Loucy (cell line): Measurements from ENCODE around the gene HS6ST3.

Experiments used
- H2AFZ ChIP-seq: fragments of 200-600 bp; sonication (generic); 2 replicates; pipeline ENCODE4 v1.6.0; 2016; ENCODE audit warnings: antibody characterized with exemption, mild to moderate bottlenecking, low read length, moderate library complexity
- H3F3A ChIP-seq: fragments of 200-600 bp; 2 replicates; pipeline ENCODE4 v1.6.0; 2016; ENCODE audit warnings: antibody characterized with exemption, low read depth, mild to moderate bottlenecking
- H3K27me3 ChIP-seq: fragments of 200-600 bp; sonication (generic); 2 replicates; pipeline ENCODE4 v1.6.1; 2014; ENCODE audit warnings: low read length, mild to moderate bottlenecking; ENCODE audit not compliant: insufficient read depth, poor library complexity, severe bottlenecking
- H3K36me3 ChIP-seq: fragments of 200-600 bp; sonication (generic); 2 replicates; pipeline ENCODE4 v1.6.1; 2016; ENCODE audit warnings: low read length; ENCODE audit not compliant: insufficient read depth
- H3K4me1 ChIP-seq: fragments of 200-600 bp; sonication (generic); 2 replicates; pipeline ENCODE4 v1.5.1; 2014; ENCODE audit warnings: low read length, mild to moderate bottlenecking; ENCODE audit not compliant: insufficient read depth, poor library complexity, severe bottlenecking
- H3K4me2 ChIP-seq: fragments of 200-600 bp; sonication (generic); 2 replicates; pipeline ENCODE4 v1.6.0; 2014; ENCODE audit warnings: antibody characterized with exemption, low read length, low read depth, mild to moderate bottlenecking; ENCODE audit not compliant: poor library complexity, severe bottlenecking
- H3K4me3 ChIP-seq: fragments of 200-600 bp; sonication (generic); 2 replicates; pipeline ENCODE4 v1.5.1; 2014; ENCODE audit warnings: low read length, mild to moderate bottlenecking, mixed read lengths; ENCODE audit not compliant: poor library complexity, severe bottlenecking
- H3K79me2 ChIP-seq: fragments of 200-600 bp; sonication (generic); 2 replicates; pipeline ENCODE4 v1.6.1; 2014; ENCODE audit warnings: low read length; ENCODE audit not compliant: insufficient read depth
- H3K9ac ChIP-seq: fragments of 200-600 bp; sonication (generic); 2 replicates; pipeline ENCODE4 v1.6.0; 2014; ENCODE audit warnings: mild to moderate bottlenecking, low read depth, low read length, moderate library complexity; ENCODE audit not compliant: poor library complexity, severe bottlenecking
- H3K9me2 ChIP-seq: fragments of 200-600 bp; sonication (generic); replicated peaks from 2 replicates; pipeline ENCODE4 v1.6.1; 2016; ENCODE audit warnings: low read depth, low read length, mixed read lengths
- H3K9me3 ChIP-seq: fragments of 200-600 bp; sonication (generic); 2 replicates; pipeline ENCODE4 v1.6.1; 2014; ENCODE audit warnings: mild to moderate bottlenecking, antibody characterized with exemption, low read length, low read depth; ENCODE audit not compliant: insufficient read depth
- H4K20me1 ChIP-seq: fragments of 200-600 bp; sonication (generic); 2 replicates; pipeline ENCODE4 v1.6.0; 2014; ENCODE audit warnings: antibody characterized with exemption, low read length, mild to moderate bottlenecking; ENCODE audit not compliant: insufficient read depth, poor library complexity, severe bottlenecking
- EZH2phosphoT487 ChIP-seq: fragments of 200-600 bp; IDR thresholded peaks from 2 replicates; pipeline ENCODE4 v1.6.1; 2018; ENCODE audit warnings: antibody characterized with exemption, mild to moderate bottlenecking, moderate library complexity, borderline replicate concordance
- TF ChIP-seq, protein P1 (sequence below): fragments of 200-600 bp; sonication (generic); conservative IDR thresholded peaks from 2 replicates; pipeline ENCODE4 v1.5.1; 2014; ENCODE audit warnings: mild to moderate bottlenecking, antibody characterized with exemption, low read length

Gene HS6ST3

DNA sequence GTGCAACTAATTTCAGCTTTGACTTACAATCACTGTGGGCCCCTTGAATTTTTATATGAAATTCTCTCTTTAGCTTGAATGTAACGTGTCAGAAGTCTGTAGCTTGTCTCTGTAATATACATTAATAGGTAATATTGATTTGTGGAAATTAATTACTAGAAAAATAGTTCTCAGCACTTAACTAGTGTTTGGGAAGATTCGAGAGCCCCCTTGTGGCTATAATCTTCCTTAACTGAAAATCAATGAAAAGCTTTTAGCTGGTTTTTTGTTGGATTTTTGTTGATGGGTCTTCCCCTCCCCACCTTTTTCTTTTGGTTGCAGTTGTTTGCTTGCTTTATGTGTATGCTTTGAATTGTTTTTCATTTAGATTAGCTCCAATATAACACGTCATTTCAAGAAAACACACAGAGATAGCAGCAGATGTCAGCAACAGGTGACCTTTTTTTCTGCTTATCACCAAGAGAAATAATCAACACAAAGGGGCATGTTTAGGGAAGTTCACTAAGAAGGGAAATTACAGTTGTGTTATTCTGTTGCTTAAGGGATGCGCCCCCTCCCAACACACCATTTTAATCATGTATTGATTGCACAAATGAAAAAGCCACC lies 727.5 kb downstream of the HS6ST3 start:
- no peak overlapping the region for H3K9ac ChIP-seq
- no peaks in the 10 kb centered on the region; the same call in 1 of the 2 replicates for H3K9me3 ChIP-seq
- no peaks in the 10 kb centered on the region for H4K20me1 ChIP-seq
- no peaks in the 10 kb centered on the region for H3K27me3 ChIP-seq
- TF ChIP-seq EZH2phosphoT487 = no peak
- TF ChIP-seq, protein P1, sequence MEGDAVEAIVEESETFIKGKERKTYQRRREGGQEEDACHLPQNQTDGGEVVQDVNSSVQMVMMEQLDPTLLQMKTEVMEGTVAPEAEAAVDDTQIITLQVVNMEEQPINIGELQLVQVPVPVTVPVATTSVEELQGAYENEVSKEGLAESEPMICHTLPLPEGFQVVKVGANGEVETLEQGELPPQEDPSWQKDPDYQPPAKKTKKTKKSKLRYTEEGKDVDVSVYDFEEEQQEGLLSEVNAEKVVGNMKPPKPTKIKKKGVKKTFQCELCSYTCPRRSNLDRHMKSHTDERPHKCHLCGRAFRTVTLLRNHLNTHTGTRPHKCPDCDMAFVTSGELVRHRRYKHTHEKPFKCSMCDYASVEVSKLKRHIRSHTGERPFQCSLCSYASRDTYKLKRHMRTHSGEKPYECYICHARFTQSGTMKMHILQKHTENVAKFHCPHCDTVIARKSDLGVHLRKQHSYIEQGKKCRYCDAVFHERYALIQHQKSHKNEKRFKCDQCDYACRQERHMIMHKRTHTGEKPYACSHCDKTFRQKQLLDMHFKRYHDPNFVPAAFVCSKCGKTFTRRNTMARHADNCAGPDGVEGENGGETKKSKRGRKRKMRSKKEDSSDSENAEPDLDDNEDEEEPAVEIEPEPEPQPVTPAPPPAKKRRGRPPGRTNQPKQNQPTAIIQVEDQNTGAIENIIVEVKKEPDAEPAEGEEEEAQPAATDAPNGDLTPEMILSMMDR = peak; percentile 64
- no peak overlapping the region for H3K4me3 ChIP-seq
- no peaks in the 10 kb centered on the region for H3K36me3 ChIP-seq
- no peaks in the 10 kb centered on the region for H3K79me2 ChIP-seq
- H3K4me2 ChIP-seq = no peak overlapping the region
- H3K4me1 ChIP-seq = no peaks in the 10 kb centered on the region
- H3K9me2 ChIP-seq = no peaks in the 10 kb centered on the region
- no peaks in the 10 kb centered on the region for H3F3A ChIP-seq
- no peak overlapping the region for H2AFZ ChIP-seq

DNA sequence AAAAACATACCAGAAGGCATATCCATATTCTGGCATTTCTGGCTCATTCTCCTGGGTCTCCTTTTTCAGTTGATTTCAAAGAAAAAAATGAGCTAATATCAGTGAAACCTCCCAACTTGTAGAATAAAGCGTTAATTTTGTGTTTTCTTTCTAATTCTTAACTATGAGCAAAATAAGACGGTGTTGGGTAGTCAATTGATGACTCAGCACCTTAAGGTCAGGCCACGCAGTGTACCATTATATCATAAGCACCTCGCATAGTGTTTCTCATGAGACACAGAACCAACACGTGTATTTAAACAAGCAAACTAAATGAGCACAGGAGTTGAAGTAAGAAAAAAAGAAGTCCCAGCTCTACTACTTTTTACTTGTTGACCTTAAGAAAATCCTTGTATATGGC lies 729.5 kb downstream of the HS6ST3 start:
- Histone ChIP-seq H2AFZ (no peak overlapping the region), H3K4me1 (no peaks in the 10 kb centered on the region), H3F3A (no peaks in the 10 kb centered on the region), H4K20me1 (no peaks in the 10 kb centered on the region), H3K27me3 (no peaks in the 10 kb centered on the region), H3K4me3 (no peak overlapping the region), H3K9ac (no peak overlapping the region), H3K4me2 (no peak overlapping the region), H3K79me2 (no peaks in the 10 kb centered on the region), H3K36me3 (no peaks in the 10 kb centered on the region), H3K9me3 (no peaks in the 10 kb centered on the region; the same call in 1 of the 2 replicates), H3K9me2 (no peaks in the 10 kb centered on the region)
- TF ChIP-seq, protein P1 = no peak
- no peak for TF ChIP-seq EZH2phosphoT487

DNA sequence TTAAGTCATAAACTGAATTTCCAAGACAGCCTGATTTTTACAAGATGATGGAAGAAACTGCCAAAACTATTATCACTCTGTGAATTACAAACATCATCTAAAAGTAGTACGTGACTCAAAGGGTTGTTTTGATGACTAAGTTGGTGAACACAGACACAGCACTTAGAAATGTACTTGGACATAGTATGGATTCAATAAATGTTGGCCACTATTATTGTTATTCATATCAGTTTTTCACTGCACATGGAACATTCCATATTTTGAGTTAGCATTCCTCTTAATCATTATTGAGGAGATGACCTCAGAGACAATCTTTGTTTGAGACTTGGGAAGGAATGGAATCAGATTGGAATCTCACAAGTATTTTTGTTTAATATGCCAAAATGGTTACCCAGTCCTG lies 731.5 kb downstream of the HS6ST3 start:
- no peaks in the 10 kb centered on the region for H3K36me3 ChIP-seq
- no peaks in the 10 kb centered on the region for H3K79me2 ChIP-seq
- TF ChIP-seq, protein P1 = no peak
- no peak for TF ChIP-seq EZH2phosphoT487
- no peak overlapping the region for H3K9ac ChIP-seq
- H3K4me3 ChIP-seq = no peak overlapping the region
- H2AFZ ChIP-seq = no peak overlapping the region
- H3K27me3 ChIP-seq = no peaks in the 10 kb centered on the region
- no peaks in the 10 kb centered on the region for H3K9me3 ChIP-seq
- no peaks in the 10 kb centered on the region for H3K4me1 ChIP-seq
- H3F3A ChIP-seq = no peaks in the 10 kb centered on the region
- H4K20me1 ChIP-seq = no peaks in the 10 kb centered on the region
- no peaks in the 10 kb centered on the region for H3K9me2 ChIP-seq
- no peak overlapping the region for H3K4me2 ChIP-seq
